Measurements from ENCODE around the gene FRAS1.
A peak's percentile ranks its signal among the peaks of the same experiment; 100 is the strongest.
"Not testable (repeated sequence)": the region's sequence is repeated elsewhere in the genome, so short reads cannot be mapped to it uniquely, and the experiment has no call there.

Gene FRAS1

DNA sequence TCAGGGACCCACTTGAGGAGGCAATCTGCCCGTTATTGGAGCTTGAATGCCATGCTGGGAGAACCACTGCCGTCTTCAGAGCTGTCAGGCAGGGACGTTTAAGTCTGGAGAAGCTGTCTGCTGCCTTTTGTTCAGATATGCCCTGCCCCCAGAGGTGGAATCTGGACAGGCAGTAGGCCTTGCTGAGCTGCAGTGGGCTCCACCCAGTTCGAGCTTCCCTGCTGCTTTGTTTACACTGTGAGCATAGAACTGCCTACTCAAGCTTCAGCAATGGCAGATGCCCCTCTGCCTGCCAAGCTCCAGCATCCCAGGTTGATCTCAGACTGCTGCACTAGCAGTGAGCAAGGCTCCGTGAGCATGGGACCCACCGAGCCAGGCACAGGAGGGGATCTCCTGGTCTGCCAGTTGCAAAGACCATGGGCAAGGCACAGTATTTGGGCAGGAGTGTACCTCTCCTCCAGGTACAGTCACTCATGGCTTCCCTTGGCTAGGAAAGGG lies 68.8 kb downstream of the FRAS1 start:
- not testable (repeated sequence) for DNase-seq

DNA sequence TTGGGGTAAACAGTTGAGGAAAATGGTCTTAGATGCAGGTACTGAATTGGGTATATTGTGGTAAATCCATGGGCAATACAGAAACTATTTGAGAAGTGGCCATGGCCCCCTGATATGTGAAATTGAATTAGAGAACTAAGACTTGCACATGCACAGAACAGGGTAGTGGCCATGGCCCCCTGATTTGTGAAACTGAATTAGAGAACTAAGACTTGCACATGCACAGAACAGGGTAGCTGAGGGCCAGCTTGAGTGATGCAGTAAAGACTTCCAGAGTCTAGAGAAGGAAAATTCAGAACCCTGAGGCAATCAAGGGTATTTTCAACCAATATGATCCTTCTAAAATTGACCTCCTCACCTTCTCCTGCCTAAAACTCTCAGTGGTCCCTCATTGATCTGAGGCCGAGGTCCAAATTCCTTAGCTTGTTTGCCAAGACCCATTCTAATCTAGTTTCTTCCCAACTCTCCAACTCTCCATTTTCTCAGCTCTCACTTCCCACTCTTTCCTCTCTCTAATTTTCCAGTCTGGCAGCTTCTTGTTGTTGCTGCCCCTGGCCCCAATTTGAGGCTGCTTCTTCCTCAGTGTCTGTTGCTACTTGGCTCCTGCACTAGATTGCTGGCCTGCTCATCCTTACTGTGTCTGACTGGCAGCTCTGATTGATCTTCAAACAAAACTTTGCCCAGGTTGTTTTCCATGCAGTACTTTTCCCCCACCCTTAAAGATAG lies 72.4 kb downstream of the FRAS1 start:
- no peak for DNase-seq

DNA sequence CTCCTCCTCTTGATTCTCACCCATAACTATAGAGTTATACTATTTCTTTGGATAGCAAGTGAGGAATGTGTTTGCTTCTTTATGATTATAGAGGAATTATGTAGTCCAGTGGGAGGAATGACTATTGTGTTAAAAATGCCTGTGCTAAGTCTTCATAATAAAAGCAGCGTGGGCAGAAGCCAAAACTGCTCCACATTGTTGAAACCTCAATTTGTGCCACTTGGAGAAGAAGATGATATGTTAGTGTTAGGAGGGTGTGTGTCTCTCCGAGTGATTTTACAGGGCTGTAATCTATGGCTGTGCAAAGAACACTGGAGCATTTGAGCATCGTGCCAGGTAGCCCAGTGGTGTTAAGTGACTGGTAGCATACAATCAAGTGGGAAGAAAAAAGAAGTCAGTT lies 74.3 kb downstream of the FRAS1 start:
- DNase-seq = no peak

DNA sequence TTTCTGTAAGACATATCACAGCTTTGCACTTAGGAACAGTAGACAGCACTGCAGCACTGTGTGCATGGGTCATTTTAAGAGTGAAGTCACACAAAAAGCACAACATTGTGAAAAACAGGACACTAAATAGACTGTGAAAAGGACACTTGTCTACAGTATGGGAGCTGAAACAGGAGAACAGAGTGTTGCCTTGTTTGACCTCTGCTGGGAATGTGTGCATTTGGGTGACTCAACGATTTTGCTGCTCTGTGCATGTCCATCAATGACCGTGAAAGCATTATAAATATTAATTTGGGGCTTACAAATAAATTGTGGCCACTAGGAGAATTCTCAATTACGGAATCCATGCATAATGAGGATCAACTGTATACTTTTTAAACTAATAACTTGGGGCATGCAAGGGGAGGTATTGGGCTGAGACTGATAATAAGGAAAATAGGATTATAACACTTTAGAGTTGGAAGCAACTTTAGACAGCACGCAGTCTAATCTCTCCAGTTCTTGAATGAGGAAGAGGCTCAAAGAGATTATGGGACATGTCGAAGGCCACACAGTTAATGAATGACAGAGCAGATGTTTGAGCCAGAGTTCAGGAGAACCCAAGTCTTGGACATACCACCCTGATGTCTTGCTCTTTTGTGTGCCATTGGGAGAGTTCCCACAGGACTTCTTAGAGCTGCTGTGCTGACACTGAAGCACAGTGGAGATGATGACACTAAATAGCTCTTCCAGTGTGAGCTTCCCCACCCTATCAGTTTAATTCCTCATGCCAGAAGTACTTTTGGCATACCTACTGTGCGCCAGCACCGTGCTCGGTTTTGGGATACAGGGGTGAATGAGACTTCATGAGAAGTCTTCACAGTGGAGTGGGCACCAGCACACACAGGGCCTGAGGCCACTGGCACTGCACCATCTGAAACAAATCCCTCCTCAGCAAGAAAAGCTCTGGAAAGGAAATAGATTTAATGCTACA lies 79.3 kb downstream of the FRAS1 start:
- DNase-seq = no peak

DNA sequence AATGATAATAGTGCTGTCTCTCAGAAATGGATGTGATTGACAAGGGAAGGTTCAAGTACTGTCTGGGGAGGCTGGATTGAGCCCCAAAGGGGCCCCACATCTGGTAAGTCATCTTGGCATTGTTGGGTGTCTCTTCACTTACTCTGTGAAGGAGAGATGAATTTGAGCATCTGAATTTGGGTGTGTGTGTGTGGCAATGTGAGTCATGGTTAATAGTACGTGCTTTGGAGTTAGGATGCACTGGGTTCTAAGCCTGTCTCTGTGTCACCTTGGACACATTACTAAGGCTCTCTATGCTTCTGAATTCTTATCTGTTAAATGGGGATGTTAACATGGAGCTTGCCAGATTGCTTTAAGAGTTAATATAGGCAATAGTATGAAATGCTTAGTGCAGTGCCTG lies 80.4 kb downstream of the FRAS1 start:
- no peak for DNase-seq

DNA sequence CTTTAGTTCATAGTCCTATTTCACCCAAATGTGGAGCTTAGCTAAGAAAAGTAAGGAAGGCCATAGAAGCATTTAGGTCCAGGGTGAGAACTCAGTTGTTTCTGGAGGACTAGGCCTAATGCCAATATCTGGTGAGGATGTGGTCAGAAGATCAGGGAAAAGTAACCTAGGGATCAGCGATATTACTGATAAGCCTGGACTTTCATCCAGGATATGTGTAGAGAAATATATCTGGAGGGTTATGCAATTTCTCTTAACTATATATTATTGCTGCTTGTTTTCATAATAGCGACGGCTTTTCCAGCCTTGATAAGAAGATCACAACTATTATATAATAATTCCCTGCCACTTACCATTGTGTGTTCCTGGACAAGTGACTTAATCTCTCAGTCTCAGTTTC lies 81.1 kb downstream of the FRAS1 start:
- no peak for DNase-seq

DNA sequence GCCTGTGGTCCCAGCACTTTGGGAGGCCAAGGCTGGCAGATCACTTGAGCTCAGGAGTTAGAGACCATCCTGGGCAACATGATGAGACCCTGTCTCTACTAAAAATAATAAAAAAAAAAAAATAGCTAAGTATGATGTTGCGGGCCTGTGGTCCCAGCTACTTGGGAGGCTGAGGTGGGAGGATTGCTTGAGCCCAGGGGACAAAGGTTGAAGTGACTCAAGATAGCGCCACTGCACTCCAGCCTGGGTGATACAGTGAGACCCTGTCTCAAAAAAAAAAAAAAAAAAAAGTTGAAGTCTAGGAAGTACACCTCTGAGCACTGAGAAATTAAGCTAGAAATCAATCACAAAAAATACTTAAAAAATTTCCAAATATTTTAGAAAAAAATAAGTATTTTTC lies 86.5 kb downstream of the FRAS1 start:
- DNase-seq = no peak

DNA sequence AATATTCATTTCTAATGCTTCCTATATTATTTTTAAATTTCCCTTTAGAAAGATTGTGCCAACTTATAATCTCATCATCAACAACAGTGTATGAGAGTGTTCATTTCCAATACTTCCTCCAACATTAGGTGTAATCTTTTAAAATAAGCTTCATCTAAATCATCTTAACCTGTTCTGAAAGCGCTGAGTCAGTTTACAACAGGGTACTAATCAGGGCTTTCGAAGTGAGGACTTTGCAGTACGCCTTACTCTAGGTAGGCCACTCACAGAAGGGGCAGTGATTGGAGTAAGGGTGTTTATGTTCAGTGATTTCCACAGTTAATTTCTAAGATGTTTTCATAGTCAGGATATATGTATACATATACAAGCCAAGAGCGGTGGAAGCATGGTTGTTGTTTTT lies 87.9 kb downstream of the FRAS1 start:
- DNase-seq = no peak

DNA sequence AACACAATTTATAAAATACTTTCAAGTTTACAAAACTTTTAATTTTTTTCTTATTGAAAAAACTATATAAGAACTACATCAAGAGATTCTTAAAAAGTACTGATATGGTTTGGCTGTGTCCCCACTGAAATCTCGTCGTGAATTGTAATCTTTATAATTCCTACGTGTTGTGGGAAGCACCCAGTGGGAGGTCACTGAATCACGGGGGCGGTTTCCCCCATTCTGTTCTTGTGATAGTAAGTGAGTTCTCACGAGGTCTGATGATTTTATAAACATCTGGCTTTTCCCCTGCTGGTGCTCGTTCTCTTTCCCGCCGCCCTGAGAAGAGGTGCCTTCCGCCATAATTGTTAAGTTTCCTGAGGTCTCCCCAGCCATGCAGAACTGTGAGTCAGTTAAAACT lies 88.5 kb downstream of the FRAS1 start:
- DNase-seq = no peak

DNA sequence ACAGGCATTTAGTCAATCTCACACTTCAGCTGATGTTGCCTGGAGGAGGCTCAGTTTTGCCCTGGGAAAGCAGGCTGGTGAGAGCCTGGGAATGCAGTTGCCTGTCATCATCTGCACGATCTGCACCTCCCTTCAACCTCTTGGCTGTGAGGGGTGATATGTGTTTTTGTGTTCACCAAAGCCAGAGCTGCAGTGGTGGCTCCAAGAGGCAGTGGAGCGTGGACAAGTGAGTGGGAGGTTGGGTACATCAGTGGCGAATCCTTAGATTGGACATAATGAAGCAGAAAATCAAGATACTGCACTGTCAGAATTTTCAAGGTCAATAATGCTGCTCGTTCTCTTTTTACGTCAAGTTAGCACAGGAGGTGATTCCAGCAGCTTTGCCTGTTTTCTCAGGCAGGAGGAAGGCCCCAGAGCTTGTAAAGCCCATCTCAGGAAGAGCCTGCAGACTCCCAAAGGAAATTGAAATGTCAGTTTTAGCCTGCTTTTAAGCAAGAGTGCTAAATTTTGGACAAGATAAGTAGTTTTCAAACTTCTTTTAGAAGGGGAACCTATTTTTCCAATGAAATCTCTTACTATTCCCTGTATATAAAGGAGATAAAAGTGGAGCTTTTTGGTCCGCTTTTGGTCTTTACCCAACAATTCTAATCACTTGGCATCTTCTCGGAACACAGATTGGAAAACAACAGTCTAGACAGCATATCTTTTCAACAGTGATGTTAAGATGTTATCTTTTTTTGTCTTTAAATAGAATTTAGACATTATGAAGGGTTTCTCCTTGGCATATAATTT lies 92.8 kb downstream of the FRAS1 start:
- DNase-seq = no peak

DNA sequence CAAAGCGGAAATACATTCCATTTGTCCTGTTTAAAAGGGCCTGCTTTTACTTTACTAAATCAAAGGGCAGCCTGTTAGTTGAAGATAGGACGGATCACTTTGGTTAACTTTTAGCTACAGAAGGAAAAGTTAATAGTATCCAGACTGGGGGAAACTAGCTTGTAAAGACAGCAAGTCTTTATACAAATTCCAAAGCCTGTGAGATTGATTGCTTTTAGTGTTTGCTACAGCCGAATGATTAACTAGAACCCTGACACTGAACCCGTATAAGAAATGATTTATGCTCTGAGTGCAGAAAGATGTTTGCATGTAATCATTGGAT lies 93.4 kb downstream of the FRAS1 start:
- no peak for DNase-seq

DNA sequence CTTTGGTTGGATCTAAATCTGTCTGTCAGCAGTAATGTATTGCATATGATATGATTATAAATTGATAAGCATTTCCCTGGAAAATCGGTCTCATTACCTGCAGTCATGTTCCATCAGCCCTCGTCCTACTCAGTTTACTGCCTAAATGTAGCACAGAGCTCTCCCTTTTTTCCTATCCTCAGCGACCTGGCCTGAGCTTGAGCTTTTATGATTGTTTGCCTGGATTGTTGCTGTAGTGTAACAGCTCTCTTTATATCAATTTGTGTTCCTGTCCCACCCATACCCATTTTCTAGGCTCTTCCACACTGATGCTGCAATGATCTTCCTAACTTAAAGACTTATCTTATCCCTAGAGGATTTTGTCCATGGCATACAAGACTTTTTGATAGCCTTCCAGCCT lies 95.7 kb downstream of the FRAS1 start:
- DNase-seq = no peak

DNA sequence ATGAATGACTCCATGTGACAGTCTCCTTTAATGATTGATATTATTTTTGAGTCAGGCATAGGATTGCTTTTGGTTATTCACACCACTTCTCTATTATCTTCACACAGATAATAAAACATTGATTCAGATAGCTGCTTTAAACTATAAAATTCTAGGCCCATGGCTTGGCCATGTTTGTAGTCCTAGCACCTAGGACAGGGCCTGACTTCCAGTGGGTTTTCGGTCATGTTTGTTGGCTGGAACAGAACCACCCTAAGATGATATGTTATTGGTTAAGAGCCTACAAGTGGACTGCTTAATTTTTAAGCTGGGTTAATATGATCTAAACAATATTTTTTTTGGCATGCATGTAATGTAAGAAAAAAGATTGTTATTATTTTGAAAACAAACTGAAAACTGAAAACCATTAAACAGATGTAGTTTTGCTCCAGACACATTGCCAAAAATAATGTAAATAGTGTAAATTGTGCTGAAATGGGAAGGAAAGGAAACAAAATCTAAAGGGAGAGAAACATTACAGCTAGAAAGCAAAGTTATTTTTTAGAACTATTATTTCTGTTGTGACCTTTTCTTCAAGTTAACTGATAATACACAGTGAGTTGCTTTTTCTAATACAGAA lies 98.0 kb downstream of the FRAS1 start:
- DNase-seq = no peak

DNA sequence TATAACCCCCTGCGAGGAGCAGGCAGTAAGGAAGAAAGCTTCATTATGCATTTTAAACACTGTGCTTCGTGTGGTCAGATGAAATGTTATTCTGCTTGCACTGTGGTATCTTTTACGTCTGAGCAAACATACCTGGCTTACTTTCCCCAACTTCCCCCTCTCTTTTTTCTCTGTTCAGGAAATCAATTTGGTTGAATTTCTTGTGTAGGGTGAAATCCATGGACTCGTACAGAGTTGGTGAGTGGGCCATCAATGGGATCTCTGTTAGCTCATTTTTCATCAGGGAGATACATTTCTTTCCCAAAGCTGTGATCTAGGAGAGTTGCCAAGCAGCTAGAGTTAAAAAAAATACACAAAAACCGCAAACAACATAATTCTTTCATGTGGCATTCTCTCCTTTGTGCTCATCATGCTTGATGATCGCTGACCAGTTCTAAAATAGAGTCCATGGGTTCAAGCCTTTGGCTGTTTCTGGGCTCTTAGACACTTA lies 98.5 kb downstream of the FRAS1 start:
- DNase-seq = peak; percentile 1

DNA sequence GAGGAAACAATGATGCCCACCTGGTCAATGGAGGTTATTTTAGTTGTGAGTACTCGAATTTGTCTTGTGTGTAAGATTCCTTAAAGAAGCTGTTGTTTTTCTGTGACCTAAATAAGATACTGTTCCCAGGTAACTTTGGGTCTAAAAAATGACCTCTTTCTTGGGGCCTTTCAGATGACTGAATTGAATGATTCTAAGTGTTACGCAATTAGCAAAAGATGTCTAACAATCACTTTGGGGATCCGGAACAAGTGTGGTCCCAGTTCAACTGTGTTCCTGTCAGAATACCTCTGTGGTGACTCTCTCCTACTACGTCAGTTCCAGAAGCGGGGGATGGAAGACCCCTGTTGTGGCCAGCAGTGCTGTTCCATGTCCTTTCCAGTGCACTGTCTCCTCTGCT lies 99.4 kb downstream of the FRAS1 start:
- no peak for DNase-seq

DNA sequence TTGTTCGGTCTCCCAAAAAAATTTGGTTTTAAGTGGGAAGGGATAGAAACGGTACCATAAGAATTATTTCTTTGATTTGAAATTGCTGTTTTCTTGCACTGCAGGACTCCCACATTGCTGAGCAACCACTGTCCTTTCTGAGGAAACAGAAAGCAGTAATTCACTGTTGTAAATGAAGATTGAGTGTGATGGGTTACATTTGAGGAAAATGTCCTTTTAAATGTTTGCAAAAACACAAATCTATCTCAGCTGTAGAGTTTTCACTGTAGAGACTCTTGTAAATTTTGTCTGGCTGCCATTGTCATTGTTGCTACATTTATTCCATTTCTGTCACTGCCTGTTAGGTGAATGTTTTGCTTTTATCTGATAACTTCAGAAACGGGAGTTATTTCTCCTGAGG lies 105.2 kb downstream of the FRAS1 start:
- DNase-seq = no peak

DNA sequence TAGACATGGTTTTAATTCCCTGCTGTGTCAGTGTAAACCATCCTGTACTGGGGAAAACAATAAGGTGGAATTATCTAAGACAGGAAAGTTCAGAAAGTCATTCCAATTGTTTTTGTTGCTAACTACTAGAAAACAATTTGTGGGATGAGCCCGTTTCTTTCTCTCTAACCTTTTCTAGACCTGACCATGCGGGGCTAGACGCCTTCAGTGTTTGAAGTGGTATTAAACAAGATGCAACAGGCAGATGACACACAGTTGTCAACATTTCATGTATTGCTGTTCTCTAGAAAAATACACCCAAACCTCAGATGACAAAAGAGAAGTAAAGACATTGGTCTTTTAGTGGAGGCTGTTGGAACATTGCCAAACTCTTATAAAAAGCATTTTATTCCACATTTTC lies 105.7 kb downstream of the FRAS1 start:
- no peak for DNase-seq

DNA sequence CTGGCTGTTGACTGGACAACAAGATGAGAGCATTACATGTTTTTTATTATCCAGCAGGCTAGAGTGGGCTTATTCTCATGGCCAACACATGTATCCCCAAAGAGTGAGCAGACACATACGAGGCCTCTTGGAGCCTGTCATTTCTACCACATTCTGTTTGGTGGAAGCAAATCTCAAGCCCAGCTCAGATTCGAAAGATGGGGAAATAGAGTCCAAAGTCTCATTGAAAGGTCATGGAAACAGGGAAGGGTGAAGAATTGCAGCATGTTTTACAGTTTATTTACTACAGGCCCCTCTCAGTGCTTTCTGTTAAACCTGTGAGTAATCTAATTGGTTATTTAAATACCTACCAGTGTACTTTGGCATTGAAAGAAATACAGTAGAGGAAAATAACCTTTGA lies 108.6 kb downstream of the FRAS1 start:
- no peak for DNase-seq

DNA sequence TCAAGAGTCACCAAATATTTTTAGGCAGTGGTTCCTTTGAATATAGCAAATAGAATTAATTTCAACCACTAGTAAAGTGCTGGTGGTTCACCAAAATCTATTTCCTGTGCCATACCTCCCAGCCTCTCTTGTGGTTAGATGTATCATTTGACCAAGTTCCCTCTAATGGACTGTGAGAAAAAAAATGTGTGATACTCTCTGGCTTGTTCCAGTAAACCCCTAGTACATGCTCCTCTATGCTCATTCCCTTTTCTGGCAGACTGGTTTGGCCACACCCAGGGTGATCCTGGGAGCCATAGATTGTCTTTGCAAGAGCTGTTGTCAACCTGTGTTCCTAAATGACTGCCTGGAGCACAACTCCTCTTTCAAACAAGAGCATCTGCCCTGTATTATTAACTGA lies 109.5 kb downstream of the FRAS1 start:
- no peak for DNase-seq

DNA sequence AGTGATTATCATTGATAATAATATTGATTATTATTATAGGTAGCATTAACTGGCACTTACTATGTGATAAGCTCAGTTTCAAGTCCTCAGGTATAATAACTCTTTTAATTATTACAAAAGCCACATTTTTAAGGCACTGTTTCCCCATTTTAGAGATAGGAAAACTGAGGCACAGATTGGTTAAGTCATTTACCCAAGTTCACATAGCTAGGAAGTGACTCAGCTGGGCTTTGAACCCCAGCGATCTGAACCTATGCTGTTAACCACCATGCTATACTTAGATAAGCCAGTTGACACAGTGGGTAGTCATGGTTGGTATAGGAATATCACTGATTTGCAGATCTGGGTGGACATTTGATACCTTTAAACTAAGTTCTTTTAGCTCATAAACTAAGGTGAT lies 110.4 kb downstream of the FRAS1 start:
- DNase-seq = no peak

DNA sequence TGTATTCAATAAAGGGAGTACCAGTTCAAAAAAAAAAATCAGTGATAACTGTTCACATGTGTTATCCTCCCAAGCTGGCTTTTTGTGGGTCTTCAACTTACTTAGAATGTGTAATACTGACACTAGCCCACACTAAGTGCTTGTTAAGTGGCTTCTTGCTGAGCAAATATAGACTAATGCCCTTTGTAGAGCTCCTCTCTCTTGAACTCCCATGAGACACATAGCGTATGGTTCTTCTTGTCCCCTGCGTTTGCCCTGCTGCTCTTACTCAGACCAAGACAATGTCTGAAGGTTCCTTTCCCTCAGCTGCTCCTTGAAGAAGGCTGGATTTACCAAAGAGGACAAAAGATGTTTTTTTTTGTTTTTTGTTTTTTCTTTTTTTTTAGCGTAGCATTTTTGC lies 110.9 kb downstream of the FRAS1 start:
- DNase-seq = no peak

DNA sequence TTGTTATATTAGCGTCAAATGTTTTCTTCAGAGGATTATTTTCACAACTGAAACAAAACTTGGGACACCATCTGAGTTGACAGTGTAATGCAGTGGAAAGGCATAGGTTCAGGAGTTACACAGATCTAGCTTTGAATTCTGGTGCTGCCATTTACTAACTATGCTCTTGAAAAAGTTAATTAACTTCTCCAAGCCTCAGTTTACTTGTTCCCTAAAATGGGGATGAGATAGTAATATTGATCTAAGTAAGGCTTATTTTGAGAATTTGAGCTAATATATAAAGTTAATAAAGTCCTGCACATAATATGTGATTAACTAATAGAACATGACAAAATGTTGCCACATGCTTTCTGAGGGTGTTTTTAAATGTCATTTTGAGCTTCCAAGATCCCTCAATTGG lies 112.6 kb downstream of the FRAS1 start:
- no peak for DNase-seq

DNA sequence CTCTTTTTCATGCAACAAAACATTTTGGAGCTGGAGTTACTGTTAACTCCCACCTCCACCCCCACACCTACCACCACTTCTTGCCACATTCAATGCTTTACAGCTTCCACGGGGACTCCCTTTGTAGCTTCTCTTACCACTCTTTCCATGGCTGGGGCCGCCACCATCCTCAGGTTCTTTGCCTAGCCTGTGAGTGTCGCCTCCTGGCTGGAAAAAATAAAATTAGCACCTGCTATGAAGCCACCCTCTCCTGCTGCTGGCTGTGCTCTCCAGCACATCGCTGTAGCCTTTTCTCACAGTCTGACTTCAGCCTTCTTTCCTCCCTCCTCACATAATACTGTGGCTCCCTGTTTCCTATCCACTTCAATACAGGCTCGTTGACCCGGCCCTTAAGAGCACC lies 114.4 kb downstream of the FRAS1 start:
- no peak for DNase-seq

Data from EL (cell line).